SK-N-SH (cell line): Measurements from ENCODE around the gene PLBD2. TPM values are rescaled to one million over a fixed set of nuclear protein-coding genes. Genes with fewer than 3 reads are reported as not detected.

Experiments used
- CTCF ChIA-PET: fragments of 300-600, 350-600 bp; formaldehyde crosslinking; extraction: SDS; loops from one replicate; lab custom pipeline; 2021; lab: Yijun Ruan, JAX
- POLR2A ChIA-PET: fragments of 350-600 bp; sonication (Branson Sonifier 250); formaldehyde crosslinking; extraction: SDS; loops from one replicate; lab custom pipeline; 2020; ENCODE audit warnings: antibody characterized with exemption, inconsistent platforms; lab: Yijun Ruan, JAX
- DNase-seq: peaks from one replicate; pipeline ENCODE4 v3.0.0; 2012
- H2AFZ ChIP-seq: fragments of 200-600 bp; sonication (generic); 2 replicates; pipeline ENCODE4 v1.8.1; 2016; ENCODE audit warnings: antibody characterized with exemption, mild to moderate bottlenecking, low read depth
- H3F3A ChIP-seq: fragments of 200-600 bp; sonication (generic); replicated peaks from 2 replicates; pipeline ENCODE3; 2016; ENCODE audit warnings: antibody characterized with exemption, mild to moderate bottlenecking; ENCODE audit not compliant: insufficient read depth
- H3K27ac ChIP-seq, 2 experiments: fragments of 200-500 bp in 1 of 2; fragments of 200-600 bp in 1 of 2; sonication (Bioruptor generic) in 1 of 2; sonication (generic), shearing (Covaris generic) in 1 of 2; 2 replicates each; pipeline versions ENCODE4 v1.5.1 to v1.6.1; 2014 to 2016; ENCODE audit warnings: low read depth in 2 of 2, inconsistent platforms in 1 of 2, low read length in 1 of 2, mild to moderate bottlenecking in 1 of 2, mixed read lengths in 1 of 2
- H3K27me3 ChIP-seq: fragments of 200-600 bp; sonication (generic), shearing (Covaris generic); 2 replicates; pipeline ENCODE4 v1.6.1; 2016; ENCODE audit warnings: mixed run types; ENCODE audit not compliant: insufficient read depth
- H3K36me3 ChIP-seq, 2 experiments: fragments of 200-500 bp in 1 of 2; fragments of 200-600 bp in 1 of 2; sonication (Bioruptor generic) in 1 of 2; sonication (generic) in 1 of 2; replicated peaks in 1 of 2; 2 replicates each; pipeline versions ENCODE3 to v1.5.1; 2014 to 2016; ENCODE audit warnings: low read length in 1 of 2, mild to moderate bottlenecking in 1 of 2; ENCODE audit not compliant: insufficient read depth in 2 of 2, control insufficient read depth in 1 of 2
- H3K4me1 ChIP-seq, 2 experiments: fragments of 200-500 bp in 1 of 2; fragments of 200-600 bp in 1 of 2; sonication (Bioruptor generic) in 1 of 2; sonication (generic), shearing (Covaris generic) in 1 of 2; 2 replicates each; pipeline versions ENCODE4 v1.5.1 to v1.6.1; 2014 to 2016; ENCODE audit warnings: low read depth in 1 of 2, low read length in 1 of 2, mixed run types in 1 of 2; ENCODE audit not compliant: insufficient read depth in 2 of 2, control insufficient read depth in 1 of 2
- H3K4me2 ChIP-seq: fragments of 200-600 bp; sonication (generic), shearing (Covaris generic); 2 replicates; pipeline ENCODE4 v1.6.1; 2017; ENCODE audit warnings: mixed run types
- H3K4me3 ChIP-seq, 2 experiments: fragments of 200-500 bp in 1 of 2; fragments of 200-600 bp in 1 of 2; sonication (Bioruptor generic) in 1 of 2; sonication (generic), shearing (Covaris generic) in 1 of 2; 2 replicates each; pipeline versions ENCODE4 v1.5.1 to v1.8.1; 2014 to 2016; ENCODE audit warnings: low read depth in 2 of 2, inconsistent platforms in 1 of 2, low read length in 1 of 2, mild to moderate bottlenecking in 1 of 2, mixed read lengths in 1 of 2, moderate library complexity in 1 of 2
- H3K79me2 ChIP-seq: fragments of 200-600 bp; sonication (generic); 2 replicates; pipeline ENCODE4 v1.8.1; 2017; ENCODE audit warnings: mild to moderate bottlenecking; ENCODE audit not compliant: insufficient read depth
- H3K9ac ChIP-seq: fragments of 200-600 bp; sonication (generic); 2 replicates; pipeline ENCODE4 v1.6.1; 2017; ENCODE audit warnings: mixed run types
- H3K9me2 ChIP-seq: fragments of 200-600 bp; sonication (generic); 2 replicates; pipeline ENCODE4 v1.6.1; 2017; ENCODE audit warnings: mixed run types
- H3K9me3 ChIP-seq: fragments of 200-600 bp; sonication (generic); 2 replicates; pipeline ENCODE4 v1.6.1; 2017; ENCODE audit warnings: mixed run types, mild to moderate bottlenecking, moderate library complexity
- H4K20me1 ChIP-seq: fragments of 200-600 bp; sonication (generic); 2 replicates; pipeline ENCODE4 v1.6.1; 2017; ENCODE audit warnings: mild to moderate bottlenecking, mixed run types; ENCODE audit not compliant: insufficient read depth
- CHD2 ChIP-seq: fragments of 150-350 bp; IDR thresholded peaks from 2 replicates; pipeline ENCODE4 v1.6.1; 2018; ENCODE audit warnings: low read length; ENCODE audit not compliant: partially characterized antibody
- ELF1 ChIP-seq: IDR thresholded peaks from 2 replicates; pipeline ENCODE4 v1.4.0; 2012
- EZH2phosphoT487 ChIP-seq: fragments of 200-600 bp; sonication (generic); IDR thresholded peaks from 2 replicates; pipeline ENCODE4 v1.6.1; 2017; ENCODE audit warnings: low read depth, mixed run types, mild to moderate bottlenecking, antibody characterized with exemption, moderate library complexity, borderline replicate concordance
- FOSL2 ChIP-seq: IDR thresholded peaks from 2 replicates; pipeline ENCODE4 v1.4.0; 2012; ENCODE audit warnings: low read depth, mild to moderate bottlenecking, moderate library complexity, borderline replicate concordance
- GABPA ChIP-seq: IDR thresholded peaks from 2 replicates; pipeline ENCODE4 v1.4.0; 2012; ENCODE audit warnings: low read depth, mild to moderate bottlenecking
- NFIC ChIP-seq: IDR thresholded peaks from 2 replicates; pipeline ENCODE4 v1.4.0; 2012; ENCODE audit warnings: borderline replicate concordance
- RAD21 ChIP-seq: IDR thresholded peaks from 2 replicates; pipeline ENCODE4 v1.6.1; 2012; ENCODE audit warnings: mild to moderate bottlenecking, low read length
- RCOR1 ChIP-seq: fragments of 150-350 bp; IDR thresholded peaks from 2 replicates; pipeline ENCODE4 v1.6.1; 2017; ENCODE audit warnings: antibody characterized with exemption, low read length
- RFX5 ChIP-seq: IDR thresholded peaks from 2 replicates; pipeline ENCODE4 v1.6.1; 2012; ENCODE audit warnings: mild to moderate bottlenecking, improper control_type of control experiment, low read length
- SIN3A ChIP-seq: IDR thresholded peaks from 2 replicates; pipeline ENCODE4 v1.6.1; 2012; ENCODE audit warnings: low read depth, mild to moderate bottlenecking, low read length, moderate library complexity, borderline replicate concordance
- TEAD4 ChIP-seq: IDR thresholded peaks from 2 replicates; pipeline ENCODE4 v1.4.0; 2012; ENCODE audit warnings: mild to moderate bottlenecking, borderline replicate concordance; ENCODE audit not compliant: insufficient read depth
- WGBS: methylation state at CpG from one replicate; pipeline ENCODE4 v1.1.6; 2017; ENCODE audit warnings: low lambda C conversion rate; 5-methylcytosine and 5-hydroxymethylcytosine counted together
- polyA plus RNA-seq, 3 experiments: library from polyadenylated mRNA; depleted of rRNA; stranded (reverse); fragments of >200 nt; gene quantifications; 2 replicates each; pipeline ENCODE4 v1.2.3, GENCODE V29; 2012
- TF ChIP-seq, protein P1 (sequence below): fragments of 150-350 bp; IDR thresholded peaks from 2 replicates; pipeline ENCODE4 v1.6.1; 2016; ENCODE audit warnings: mild to moderate bottlenecking, low read depth, low read length
- TF ChIP-seq, protein P2 (sequence below): fragments of 200-600 bp; sonication (generic); IDR thresholded peaks from 2 replicates; pipeline ENCODE4 v1.6.1; 2017; ENCODE audit warnings: antibody characterized with exemption, mild to moderate bottlenecking, moderate library complexity
- TF ChIP-seq, protein P3 (sequence below): fragments of 150-350 bp; IDR thresholded peaks from 2 replicates; pipeline ENCODE4 v1.6.1; 2017; ENCODE audit warnings: antibody characterized with exemption, low read length, low read depth, borderline replicate concordance

Gene PLBD2
- polyA plus RNA-seq, 1 of the 3 experiments (the other 2 are of a cell fraction) = 15.2 TPM

DNA sequence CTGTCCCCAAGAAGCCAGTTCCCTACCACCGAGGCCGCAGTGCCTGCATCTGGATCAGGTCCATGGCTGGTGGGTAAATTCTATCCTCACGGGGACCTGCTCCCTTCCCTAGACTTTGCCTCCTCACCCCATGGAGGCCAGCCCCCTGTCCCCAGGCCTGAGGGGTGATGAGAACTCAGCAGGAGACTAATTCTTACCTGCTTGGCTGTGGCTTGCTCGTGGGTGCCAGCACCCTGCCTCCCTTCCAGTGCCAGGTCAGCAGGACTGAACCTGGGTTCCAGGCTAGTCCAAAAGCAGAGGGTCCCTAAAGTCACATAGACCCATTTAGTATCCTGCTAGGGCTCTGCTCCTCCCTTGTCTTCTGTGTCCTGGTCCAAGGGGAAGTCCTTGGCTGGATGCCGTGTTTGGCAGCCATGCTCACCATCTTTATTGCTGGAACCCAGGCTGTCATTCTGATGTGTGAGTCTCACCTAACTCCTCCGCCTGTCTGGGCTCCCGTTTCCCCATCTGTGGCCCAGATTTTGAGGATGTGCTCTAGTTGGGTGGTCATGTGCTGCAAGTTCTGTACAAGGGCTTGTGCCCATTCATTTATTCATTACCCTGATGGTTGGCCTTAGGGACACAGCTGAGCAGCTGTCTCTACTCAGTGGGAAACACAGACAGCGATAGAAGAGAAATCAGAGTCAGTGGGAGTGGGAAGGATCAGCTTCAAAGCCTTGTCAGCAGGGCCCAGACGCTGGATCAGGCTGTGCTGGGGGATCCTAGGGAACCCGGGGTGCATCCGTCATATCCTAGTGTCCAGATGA is 949 bp downstream of the PLBD2 start:
- H3K9me2 ChIP-seq = no peaks in the 10 kb centered on the region
- H3K4me1 ChIP-seq = peaks cover 0 to 11% of the 10 kb centered on the region in 2 experiments; a peak in 1 of 4 replicates
- ChIA-PET POLR2A (no interaction called here), CTCF (interaction anchor here (1.1 to 1.5 kb wide), 6 partner anchors 43 to 185 kb away, joined by 3 to 12 read pairs (median 4); no protein-coding TSS in a partner anchor)
- no peak for DNase-seq
- H2AFZ ChIP-seq = peak overlapping the region; percentile 93
- H3K79me2 ChIP-seq = peaks cover 19% of the 10 kb centered on the region; the same call in 1 of the 2 replicates
- H3K9me3 ChIP-seq = no peaks in the 10 kb centered on the region
- no peaks in the 10 kb centered on the region for H3K27me3 ChIP-seq
- H3K4me2 ChIP-seq = peak overlapping the region; percentile 85
- H3K9ac ChIP-seq = peak overlapping the region; percentile 76
- peak overlapping the region; percentile 72 to 86 for H3K4me3 ChIP-seq
- H3F3A ChIP-seq = peaks cover 5% of the 10 kb centered on the region
- 0 out of 2 replicates have a peak, but pooled peaks cover 3% of the 10 kb centered on the region for H4K20me1 ChIP-seq
- H3K36me3 ChIP-seq = no peaks in the 10 kb centered on the region
- 38% methylated on average over 7 of the region's 11 CpGs for WGBS
- TF ChIP-seq, protein P1, sequence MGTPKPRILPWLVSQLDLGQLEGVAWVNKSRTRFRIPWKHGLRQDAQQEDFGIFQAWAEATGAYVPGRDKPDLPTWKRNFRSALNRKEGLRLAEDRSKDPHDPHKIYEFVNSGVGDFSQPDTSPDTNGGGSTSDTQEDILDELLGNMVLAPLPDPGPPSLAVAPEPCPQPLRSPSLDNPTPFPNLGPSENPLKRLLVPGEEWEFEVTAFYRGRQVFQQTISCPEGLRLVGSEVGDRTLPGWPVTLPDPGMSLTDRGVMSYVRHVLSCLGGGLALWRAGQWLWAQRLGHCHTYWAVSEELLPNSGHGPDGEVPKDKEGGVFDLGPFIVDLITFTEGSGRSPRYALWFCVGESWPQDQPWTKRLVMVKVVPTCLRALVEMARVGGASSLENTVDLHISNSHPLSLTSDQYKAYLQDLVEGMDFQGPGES = no peak
- TF ChIP-seq ELF1 (no peak), SIN3A (no peak), RCOR1 (no peak), RFX5 (no peak), EZH2phosphoT487 (no peak), TEAD4 (no peak), FOSL2 (no peak), CHD2 (no peak), GABPA (no peak), NFIC (no peak), RAD21 (no peak)
- TF ChIP-seq, protein P2, sequence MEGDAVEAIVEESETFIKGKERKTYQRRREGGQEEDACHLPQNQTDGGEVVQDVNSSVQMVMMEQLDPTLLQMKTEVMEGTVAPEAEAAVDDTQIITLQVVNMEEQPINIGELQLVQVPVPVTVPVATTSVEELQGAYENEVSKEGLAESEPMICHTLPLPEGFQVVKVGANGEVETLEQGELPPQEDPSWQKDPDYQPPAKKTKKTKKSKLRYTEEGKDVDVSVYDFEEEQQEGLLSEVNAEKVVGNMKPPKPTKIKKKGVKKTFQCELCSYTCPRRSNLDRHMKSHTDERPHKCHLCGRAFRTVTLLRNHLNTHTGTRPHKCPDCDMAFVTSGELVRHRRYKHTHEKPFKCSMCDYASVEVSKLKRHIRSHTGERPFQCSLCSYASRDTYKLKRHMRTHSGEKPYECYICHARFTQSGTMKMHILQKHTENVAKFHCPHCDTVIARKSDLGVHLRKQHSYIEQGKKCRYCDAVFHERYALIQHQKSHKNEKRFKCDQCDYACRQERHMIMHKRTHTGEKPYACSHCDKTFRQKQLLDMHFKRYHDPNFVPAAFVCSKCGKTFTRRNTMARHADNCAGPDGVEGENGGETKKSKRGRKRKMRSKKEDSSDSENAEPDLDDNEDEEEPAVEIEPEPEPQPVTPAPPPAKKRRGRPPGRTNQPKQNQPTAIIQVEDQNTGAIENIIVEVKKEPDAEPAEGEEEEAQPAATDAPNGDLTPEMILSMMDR = no peak
- TF ChIP-seq, protein P3, sequence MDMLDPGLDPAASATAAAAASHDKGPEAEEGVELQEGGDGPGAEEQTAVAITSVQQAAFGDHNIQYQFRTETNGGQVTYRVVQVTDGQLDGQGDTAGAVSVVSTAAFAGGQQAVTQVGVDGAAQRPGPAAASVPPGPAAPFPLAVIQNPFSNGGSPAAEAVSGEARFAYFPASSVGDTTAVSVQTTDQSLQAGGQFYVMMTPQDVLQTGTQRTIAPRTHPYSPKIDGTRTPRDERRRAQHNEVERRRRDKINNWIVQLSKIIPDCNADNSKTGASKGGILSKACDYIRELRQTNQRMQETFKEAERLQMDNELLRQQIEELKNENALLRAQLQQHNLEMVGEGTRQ = no peak
- H3K27ac ChIP-seq = peak overlapping the region; percentile 20 to 51; a peak in 2 of 4 replicates
